Measurements from ENCODE around the gene EXOC4.

EXOC4 gene

GRCh38 chr7:133934977-133935330 is 682.1 kb downstream of the EXOC4 start:
- no peaks in the 10 kb centered on the region for H3K27me3 ChIP-seq (ENCODE audit: insufficient read depth, low read length)
- peaks cover 42% of the 10 kb centered on the region for H3K4me1 ChIP-seq (ENCODE audit: insufficient read depth, low read length)
- H3K9me3 ChIP-seq (ENCODE audit: low read length): no peaks in the 10 kb centered on the region
- H3K36me3 ChIP-seq (ENCODE audit: insufficient read depth, low read length): peaks cover 3% of the 10 kb centered on the region
- H2AFZ ChIP-seq (ENCODE audit: low read depth, low read length): no peak overlapping the region
- H3K4me3 ChIP-seq (ENCODE audit: low read length): no peak overlapping the region

DNA sequence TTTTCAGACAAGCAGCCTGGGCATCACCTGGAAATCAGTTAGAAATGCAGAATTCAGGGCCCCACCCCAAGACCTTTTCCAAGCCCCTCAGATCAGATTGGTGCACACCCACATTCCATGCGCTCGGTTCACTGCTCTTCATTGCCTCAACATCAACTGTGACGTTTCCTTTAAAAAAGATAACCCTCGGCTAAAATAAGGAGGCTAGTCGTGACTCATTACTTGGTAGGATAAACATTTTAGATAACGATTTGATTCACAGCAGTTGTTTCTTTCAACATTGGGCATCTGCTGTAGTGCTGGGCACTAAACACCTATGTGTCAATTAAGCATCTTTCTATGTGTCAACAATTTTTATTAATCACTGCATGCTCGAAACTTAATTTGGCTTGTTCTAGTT is 683.2 kb downstream of the EXOC4 start:
- Histone ChIP-seq H3K4me3 (ENCODE audit: low read length) (no peak overlapping the region), H3K27me3 (ENCODE audit: insufficient read depth, low read length) (no peaks in the 10 kb centered on the region), H3K4me1 (ENCODE audit: insufficient read depth, low read length) (peaks cover 42% of the 10 kb centered on the region)

GRCh38 chr7:133937786-133938185 is 684.9 kb downstream of the EXOC4 start:
- Histone ChIP-seq H3K9me3 (ENCODE audit: low read length) (no peaks in the 10 kb centered on the region), H3K4me1 (ENCODE audit: insufficient read depth, low read length) (peaks cover 28% of the 10 kb centered on the region), H3K36me3 (ENCODE audit: insufficient read depth, low read length) (peaks cover 3% of the 10 kb centered on the region), H3K27me3 (ENCODE audit: insufficient read depth, low read length) (no peaks in the 10 kb centered on the region), H2AFZ (ENCODE audit: low read depth, low read length) (no peak overlapping the region), H3K4me3 (ENCODE audit: low read length) (no peak overlapping the region)

More for the DNA sequence above, 683.2 kb downstream of the EXOC4 start:
- Histone ChIP-seq H2AFZ (ENCODE audit: low read depth, low read length) (no peak overlapping the region), H3K36me3 (ENCODE audit: insufficient read depth, low read length) (peaks cover 3% of the 10 kb centered on the region), H3K9me3 (ENCODE audit: low read length) (no peaks in the 10 kb centered on the region)

DNA sequence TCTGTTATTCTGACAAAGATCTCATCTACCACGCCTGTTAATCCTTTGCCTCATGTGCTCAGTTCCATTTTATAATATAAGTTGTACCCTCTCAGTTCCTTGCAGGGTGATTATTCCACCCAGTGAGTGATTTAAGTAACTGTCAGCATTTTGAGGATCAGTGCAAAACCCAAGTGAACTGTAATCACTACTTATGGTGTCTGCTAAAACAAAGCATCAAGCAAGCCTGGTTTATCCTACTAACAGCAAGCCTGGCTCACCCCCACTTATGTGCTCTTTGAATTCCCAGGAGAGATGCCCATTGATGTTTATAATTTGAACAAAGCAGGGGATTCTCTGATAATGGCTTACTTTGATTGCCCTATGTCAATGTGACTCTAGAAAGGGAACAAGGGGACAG is 687.5 kb downstream of the EXOC4 start:
- no peak overlapping the region for H2AFZ ChIP-seq (ENCODE audit: low read depth, low read length)
- no peaks in the 10 kb centered on the region for H3K27me3 ChIP-seq (ENCODE audit: insufficient read depth, low read length)
- H3K36me3 ChIP-seq (ENCODE audit: insufficient read depth, low read length): peaks cover 3% of the 10 kb centered on the region
- H3K4me3 ChIP-seq (ENCODE audit: low read length): no peak overlapping the region
- H3K9me3 ChIP-seq (ENCODE audit: low read length): no peaks in the 10 kb centered on the region
- peaks cover 3% of the 10 kb centered on the region for H3K4me1 ChIP-seq (ENCODE audit: insufficient read depth, low read length)

GRCh38 chr7:133941496-133941895 is 688.6 kb downstream of the EXOC4 start:
- Histone ChIP-seq H3K4me3 (ENCODE audit: low read length) (no peak overlapping the region), H3K4me1 (ENCODE audit: insufficient read depth, low read length) (no peaks in the 10 kb centered on the region), H2AFZ (ENCODE audit: low read depth, low read length) (no peak overlapping the region), H3K27me3 (ENCODE audit: insufficient read depth, low read length) (no peaks in the 10 kb centered on the region), H3K9me3 (ENCODE audit: low read length) (no peaks in the 10 kb centered on the region), H3K36me3 (ENCODE audit: insufficient read depth, low read length) (peaks cover 3% of the 10 kb centered on the region)

- H3K9me3 ChIP-seq (ENCODE audit: low read length): no peaks in the 10 kb centered on the region
- H3K4me1 ChIP-seq (ENCODE audit: insufficient read depth, low read length): peaks cover 2% of the 10 kb centered on the region
- H3K27me3 ChIP-seq (ENCODE audit: insufficient read depth, low read length): no peaks in the 10 kb centered on the region
- H2AFZ ChIP-seq (ENCODE audit: low read depth, low read length): no peak overlapping the region
- H3K4me3 ChIP-seq (ENCODE audit: low read length): no peak overlapping the region
- H3K36me3 ChIP-seq (ENCODE audit: insufficient read depth, low read length): no peaks in the 10 kb centered on the region
These were observed 692.6 kb downstream of the EXOC4 start for GRCh38 chr7:133945497-133945896.

GRCh38 chr7:133947458-133948254 is 694.8 kb downstream of the EXOC4 start:
- no peak overlapping the region for H2AFZ ChIP-seq (ENCODE audit: low read depth, low read length)
- H3K36me3 ChIP-seq (ENCODE audit: insufficient read depth, low read length): no peaks in the 10 kb centered on the region
- no peaks in the 10 kb centered on the region for H3K9me3 ChIP-seq (ENCODE audit: low read length)
- H3K4me3 ChIP-seq (ENCODE audit: low read length): no peak overlapping the region
- H3K27me3 ChIP-seq (ENCODE audit: insufficient read depth, low read length): no peaks in the 10 kb centered on the region
- peaks cover 6% of the 10 kb centered on the region for H3K4me1 ChIP-seq (ENCODE audit: insufficient read depth, low read length)

GRCh38 chr7:133948588-133948987 is 695.7 kb downstream of the EXOC4 start:
- Histone ChIP-seq H3K27me3 (ENCODE audit: insufficient read depth, low read length) (no peaks in the 10 kb centered on the region), H3K4me1 (ENCODE audit: insufficient read depth, low read length) (peaks cover 6% of the 10 kb centered on the region), H3K4me3 (ENCODE audit: low read length) (no peak overlapping the region), H3K36me3 (ENCODE audit: insufficient read depth, low read length) (no peaks in the 10 kb centered on the region), H3K9me3 (ENCODE audit: low read length) (no peaks in the 10 kb centered on the region), H2AFZ (ENCODE audit: low read depth, low read length) (no peak overlapping the region)

- no peak overlapping the region for H3K4me3 ChIP-seq (ENCODE audit: low read length)
- H2AFZ ChIP-seq (ENCODE audit: low read depth, low read length): no peak overlapping the region
- no peaks in the 10 kb centered on the region for H3K36me3 ChIP-seq (ENCODE audit: insufficient read depth, low read length)
- no peaks in the 10 kb centered on the region for H3K27me3 ChIP-seq (ENCODE audit: insufficient read depth, low read length)
- peaks cover 6% of the 10 kb centered on the region for H3K4me1 ChIP-seq (ENCODE audit: insufficient read depth, low read length)
- peaks cover 9% of the 10 kb centered on the region for H3K9me3 ChIP-seq (ENCODE audit: low read length)
These were observed 698.0 kb downstream of the EXOC4 start for GRCh38 chr7:133950855-133951254.

- H3K36me3 ChIP-seq (ENCODE audit: insufficient read depth, low read length): no peaks in the 10 kb centered on the region
- H3K27me3 ChIP-seq (ENCODE audit: insufficient read depth, low read length): no peaks in the 10 kb centered on the region
- no peak overlapping the region for H3K4me3 ChIP-seq (ENCODE audit: low read length)
- H2AFZ ChIP-seq (ENCODE audit: low read depth, low read length): no peak overlapping the region
- peaks cover 9% of the 10 kb centered on the region for H3K9me3 ChIP-seq (ENCODE audit: low read length)
- peaks cover 11% of the 10 kb centered on the region for H3K4me1 ChIP-seq (ENCODE audit: insufficient read depth, low read length)
These were observed 702.3 kb downstream of the EXOC4 start for GRCh38 chr7:133955208-133955607.

GRCh38 chr7:133957845-133958244 is 705.0 kb downstream of the EXOC4 start:
- Histone ChIP-seq H2AFZ (ENCODE audit: low read depth, low read length) (no peak overlapping the region), H3K36me3 (ENCODE audit: insufficient read depth, low read length) (no peaks in the 10 kb centered on the region), H3K9me3 (ENCODE audit: low read length) (peaks cover 9% of the 10 kb centered on the region), H3K4me3 (ENCODE audit: low read length) (no peak overlapping the region), H3K27me3 (ENCODE audit: insufficient read depth, low read length) (no peaks in the 10 kb centered on the region), H3K4me1 (ENCODE audit: insufficient read depth, low read length) (peaks cover 5% of the 10 kb centered on the region)

GRCh38 chr7:133958822-133959221 is 705.9 kb downstream of the EXOC4 start:
- no peaks in the 10 kb centered on the region for H3K27me3 ChIP-seq (ENCODE audit: insufficient read depth, low read length)
- H3K36me3 ChIP-seq (ENCODE audit: insufficient read depth, low read length): no peaks in the 10 kb centered on the region
- peaks cover 12% of the 10 kb centered on the region for H3K4me1 ChIP-seq (ENCODE audit: insufficient read depth, low read length)
- peaks cover 9% of the 10 kb centered on the region for H3K9me3 ChIP-seq (ENCODE audit: low read length)
- H2AFZ ChIP-seq (ENCODE audit: low read depth, low read length): no peak overlapping the region
- H3K4me3 ChIP-seq (ENCODE audit: low read length): no peak overlapping the region

- Histone ChIP-seq H3K4me3 (ENCODE audit: low read length) (no peak overlapping the region), H3K27me3 (ENCODE audit: insufficient read depth, low read length) (no peaks in the 10 kb centered on the region), H3K4me1 (ENCODE audit: insufficient read depth, low read length) (peaks cover 14% of the 10 kb centered on the region), H3K36me3 (ENCODE audit: insufficient read depth, low read length) (no peaks in the 10 kb centered on the region), H3K9me3 (ENCODE audit: low read length) (peaks cover 9% of the 10 kb centered on the region), H2AFZ (ENCODE audit: low read depth, low read length) (no peak overlapping the region)
These were observed 706.6 kb downstream of the EXOC4 start for GRCh38 chr7:133959505-133959904.

DNA sequence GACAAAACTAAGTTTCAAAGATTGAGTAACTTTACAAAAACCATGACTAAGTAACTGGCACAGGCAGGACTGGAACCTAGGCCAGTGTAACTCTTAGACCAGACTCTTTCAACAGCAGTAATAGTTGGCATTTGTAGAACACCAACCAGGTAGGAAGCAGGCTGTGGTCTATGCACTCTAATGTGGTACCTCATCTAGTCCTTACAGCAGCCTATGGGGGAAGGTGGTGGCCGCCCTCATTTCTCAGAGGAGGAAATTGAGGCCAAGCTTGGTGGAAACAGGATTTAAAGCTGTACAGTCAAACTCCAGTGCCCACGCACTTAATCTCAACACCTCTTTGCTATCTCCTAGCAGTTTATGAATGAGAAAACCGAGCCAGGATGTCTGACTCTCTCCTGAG is 708.8 kb downstream of the EXOC4 start:
- Histone ChIP-seq H3K27me3 (ENCODE audit: insufficient read depth, low read length) (no peaks in the 10 kb centered on the region), H2AFZ (ENCODE audit: low read depth, low read length) (no peak overlapping the region), H3K4me3 (ENCODE audit: low read length) (no peak overlapping the region), H3K9me3 (ENCODE audit: low read length) (no peaks in the 10 kb centered on the region), H3K4me1 (ENCODE audit: insufficient read depth, low read length) (peaks cover 9% of the 10 kb centered on the region), H3K36me3 (ENCODE audit: insufficient read depth, low read length) (no peaks in the 10 kb centered on the region)
